ENCODE data around the gene ATP6V0B. TPM values are rescaled to one million over a fixed set of nuclear protein-coding genes. Genes with fewer than 3 reads are reported as not detected.

ATP6V0B gene
- total and polyA plus RNA-seq, 2 donors (not counting 3 experiments of a cell fraction or from before 2014, with no cell fraction given) = 110 to 325 TPM

DNA sequence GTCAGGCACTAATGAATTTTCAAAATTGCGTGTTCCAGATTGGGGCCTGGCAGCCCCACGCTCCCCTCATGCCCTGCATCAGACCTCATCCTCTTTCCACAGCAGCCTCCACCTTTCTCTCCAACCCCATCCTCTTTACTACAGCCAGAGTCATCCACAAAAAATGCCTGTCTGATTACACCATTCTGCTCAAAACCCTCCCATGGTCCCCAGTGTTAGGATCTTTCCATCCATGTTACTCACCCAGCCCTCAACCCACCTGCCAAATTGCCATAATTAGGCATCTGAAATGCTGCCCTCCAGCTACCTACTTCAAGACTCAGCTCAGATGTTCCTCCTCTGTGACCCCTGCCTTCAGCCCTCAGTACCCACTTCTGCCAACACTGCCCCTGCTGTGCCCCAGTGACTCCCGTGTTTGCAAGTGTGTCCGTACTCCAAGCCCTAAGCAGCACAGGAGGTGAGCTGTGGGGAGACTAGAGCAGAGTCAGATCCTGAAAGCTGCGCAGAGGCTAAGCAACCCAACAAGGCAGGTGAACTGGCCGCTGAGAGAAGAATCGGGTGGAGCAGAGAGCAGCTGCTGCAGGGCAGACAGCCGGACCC is 41.9 kb upstream of the ATP6V0B start:
- CTCF ChIA-PET = interaction anchor here (0.8 to 18.1 kb wide), 9 partner anchors 13 to 227 kb away, joined by 3 to 965 read pairs (median 22); partner anchors contain the start of genes ATP6V0B, IPO13 and ST3GAL3
- dilution Hi-C loops (cut with MboI; ENCODE audit: extremely low pct_ligation_motif_present, low sequenced_read_pairs) (loop anchor here (25.0 kb wide), 1 partner anchor 171 kb away; no protein-coding TSS in a partner anchor), intact Hi-C loops (cut with micrococcal nuclease) (loop anchor here (5.0 kb wide), 2 partner anchors 81 to 281 kb away; partner anchors contain the start of gene KDM4A)
- Histone ChIP-seq H3K27ac (ENCODE audit: insufficient read depth, low read depth, low read length) (no peak overlapping the region), H2AFZ (ENCODE audit: low read depth, low read length) (no peak overlapping the region), H3K79me2 (ENCODE audit: control insufficient read depth, insufficient read depth, low read length) (no peaks in the 10 kb centered on the region), H4K20me1 (replicated peaks; ENCODE audit: control insufficient read depth, extremely low read depth, insufficient read depth, low read length) (no peaks in the 10 kb centered on the region), H3K9me3 (replicated peaks; ENCODE audit: control insufficient read depth, insufficient read depth, low read length) (no peaks in the 10 kb centered on the region), H3K9me1 (replicated peaks; ENCODE audit: control insufficient read depth, extremely low read depth, insufficient read depth, low read length) (no peaks in the 10 kb centered on the region), H3K9ac (replicated peaks; ENCODE audit: extremely low read depth, insufficient read depth, low read length) (no peak overlapping the region), H3K4me2 (ENCODE audit: insufficient read depth, low read length) (no peak overlapping the region), H3K27me3 (ENCODE audit: control insufficient read depth in 2 of 2, insufficient read depth in 2 of 2, low read length in 2 of 2) (peaks cover 0 to 9% of the 10 kb centered on the region in 2 experiments), H3K4me3 (replicated peaks in 1 of 3; ENCODE audit: insufficient read depth in 1 of 3, low read depth in 1 of 3, low read length in 3 of 3) (peak overlapping the region in 1 of 3 experiments; percentile 5), H3K4me1 (ENCODE audit: control insufficient read depth, extremely low read depth, insufficient read depth, low read length) (peaks cover 5% of the 10 kb centered on the region), H3K36me3 (ENCODE audit: control insufficient read depth in 2 of 2, extremely low read depth in 1 of 2, insufficient read depth in 2 of 2, low read length in 2 of 2) (no peaks in the 10 kb centered on the region)
- FAIRE-seq = no peak
- no peak for DNase-seq (ENCODE audit: low read depth, low spot score)
- no peak for TF ChIP-seq MYC (IDR thresholded peaks at IDR 0.05; ENCODE audit: low read depth, low read length)
- TF ChIP-seq JUN (IDR thresholded peaks at IDR 0.05; ENCODE audit: borderline replicate concordance, insufficient read depth, insufficient read length, low read depth) = no peak
- TF ChIP-seq, protein P1, sequence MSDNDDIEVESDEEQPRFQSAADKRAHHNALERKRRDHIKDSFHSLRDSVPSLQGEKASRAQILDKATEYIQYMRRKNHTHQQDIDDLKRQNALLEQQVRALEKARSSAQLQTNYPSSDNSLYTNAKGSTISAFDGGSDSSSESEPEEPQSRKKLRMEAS (IDR thresholded peaks at IDR 0.05; ENCODE audit: insufficient read depth, insufficient read length) = no peak
- TF ChIP-seq POLR2AphosphoS5 (IDR thresholded peaks at IDR 0.05; ENCODE audit: insufficient read depth, low read depth, low read length) = no peak
- TF ChIP-seq POLR2A (IDR thresholded peaks at IDR 0.05; ENCODE audit: low read depth, low read length) = no peak
- no peak for TF ChIP-seq EZH2 (IDR thresholded peaks at IDR 0.05; ENCODE audit: borderline replicate concordance, low read depth, low read length, severe bottlenecking)
- no peak for TF ChIP-seq FOS (IDR thresholded peaks at IDR 0.05; ENCODE audit: borderline replicate concordance, insufficient read depth, low read length)
- TF ChIP-seq, protein P2, sequence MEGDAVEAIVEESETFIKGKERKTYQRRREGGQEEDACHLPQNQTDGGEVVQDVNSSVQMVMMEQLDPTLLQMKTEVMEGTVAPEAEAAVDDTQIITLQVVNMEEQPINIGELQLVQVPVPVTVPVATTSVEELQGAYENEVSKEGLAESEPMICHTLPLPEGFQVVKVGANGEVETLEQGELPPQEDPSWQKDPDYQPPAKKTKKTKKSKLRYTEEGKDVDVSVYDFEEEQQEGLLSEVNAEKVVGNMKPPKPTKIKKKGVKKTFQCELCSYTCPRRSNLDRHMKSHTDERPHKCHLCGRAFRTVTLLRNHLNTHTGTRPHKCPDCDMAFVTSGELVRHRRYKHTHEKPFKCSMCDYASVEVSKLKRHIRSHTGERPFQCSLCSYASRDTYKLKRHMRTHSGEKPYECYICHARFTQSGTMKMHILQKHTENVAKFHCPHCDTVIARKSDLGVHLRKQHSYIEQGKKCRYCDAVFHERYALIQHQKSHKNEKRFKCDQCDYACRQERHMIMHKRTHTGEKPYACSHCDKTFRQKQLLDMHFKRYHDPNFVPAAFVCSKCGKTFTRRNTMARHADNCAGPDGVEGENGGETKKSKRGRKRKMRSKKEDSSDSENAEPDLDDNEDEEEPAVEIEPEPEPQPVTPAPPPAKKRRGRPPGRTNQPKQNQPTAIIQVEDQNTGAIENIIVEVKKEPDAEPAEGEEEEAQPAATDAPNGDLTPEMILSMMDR (IDR thresholded peaks at IDR 0.05; ENCODE audit: extremely low read depth in 1 of 2, insufficient read depth in 1 of 2, low read depth in 1 of 2, low read length in 2 of 2) = no peak
- POLR2A ChIA-PET = interaction anchor here (1.4 kb wide), 1 partner anchor 169 kb away, joined by 4 read pairs; no protein-coding TSS in a partner anchor
- TSS peak; percentile 11 for BruUV-seq (replicated peaks)
